Activated CD4-positive, alpha-beta T cell treated with anti-CD3 and anti-CD28 coated beads, Interleukin-2, amount 50 U/mL, for 4 hours (primary cell): ENCODE measurements around the gene KCNIP3.
"Not testable (repeated sequence)": the region's sequence is repeated elsewhere in the genome, so short reads cannot be mapped to it uniquely, and the experiment has no call there.

Source experiments
- DNase-seq, 2 experiments: peaks; one replicate each; pipeline ENCODE4 v3.0.0-alpha.2; 2020

KCNIP3 gene

DNA sequence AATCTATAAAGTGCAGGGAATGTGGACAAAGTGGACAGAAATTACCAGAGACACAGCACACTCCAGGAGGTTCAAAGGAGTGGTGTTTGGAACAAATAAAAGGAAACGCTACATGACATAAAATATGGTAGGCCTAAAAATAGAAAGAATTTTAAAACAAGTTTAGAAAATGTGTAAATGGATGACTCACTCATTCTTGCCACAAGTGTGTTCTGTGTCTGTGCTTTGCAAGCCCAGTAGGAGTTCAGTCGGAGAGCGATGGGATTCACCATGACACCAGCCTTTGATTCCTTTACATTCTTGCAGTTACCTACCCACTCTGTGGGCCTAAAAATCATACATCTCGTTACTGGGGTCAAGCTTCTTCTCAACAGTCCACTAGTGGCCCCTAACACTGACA, 136.2 kb downstream of the KCNIP3 start:
- not testable (repeated sequence) for DNase-seq

- not testable (repeated sequence) for DNase-seq
Observed at GRCh38 chr2:95433973-95434372, 136.8 kb downstream of the KCNIP3 start.

- DNase-seq: not testable (repeated sequence)
Observed at GRCh38 chr2:95434507-95435076, 137.4 kb downstream of the KCNIP3 start.

DNA sequence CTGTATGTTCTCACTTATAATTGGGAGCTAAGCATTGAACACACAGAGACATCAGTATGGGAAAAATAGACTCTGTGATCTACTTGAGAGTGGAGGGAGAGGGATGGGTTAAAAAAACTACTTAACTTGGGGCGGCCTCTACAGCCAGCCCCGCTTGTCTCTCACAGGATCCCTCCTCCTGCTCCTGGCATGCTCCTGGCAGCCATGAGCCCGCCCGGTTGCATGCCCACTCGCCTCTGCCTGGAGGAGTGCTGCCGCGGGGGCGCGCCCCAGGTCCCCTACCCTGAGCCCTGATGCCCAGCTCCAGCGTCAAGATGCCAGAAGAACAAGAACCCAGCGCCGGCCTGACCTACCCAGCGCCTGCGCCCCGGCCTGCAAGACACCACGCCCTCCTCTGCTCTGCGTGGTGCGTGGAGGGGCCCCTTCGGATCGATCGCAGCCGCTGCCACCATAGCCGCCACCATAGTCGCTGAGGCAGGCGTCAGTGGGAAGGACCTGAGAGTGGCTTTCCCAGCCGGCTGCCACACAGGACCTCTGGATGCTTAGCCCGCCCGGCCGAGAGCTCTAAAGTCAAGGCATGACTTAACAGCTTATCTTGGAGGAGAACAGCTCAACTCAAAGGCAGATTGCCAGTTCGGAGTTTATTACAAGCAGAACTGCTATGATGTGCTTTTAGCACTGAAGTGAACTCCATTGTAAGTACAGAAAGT, 138.2 kb downstream of the KCNIP3 start:
- not testable (repeated sequence) for DNase-seq
